ENCODE results near the gene FCMR.

DNA sequence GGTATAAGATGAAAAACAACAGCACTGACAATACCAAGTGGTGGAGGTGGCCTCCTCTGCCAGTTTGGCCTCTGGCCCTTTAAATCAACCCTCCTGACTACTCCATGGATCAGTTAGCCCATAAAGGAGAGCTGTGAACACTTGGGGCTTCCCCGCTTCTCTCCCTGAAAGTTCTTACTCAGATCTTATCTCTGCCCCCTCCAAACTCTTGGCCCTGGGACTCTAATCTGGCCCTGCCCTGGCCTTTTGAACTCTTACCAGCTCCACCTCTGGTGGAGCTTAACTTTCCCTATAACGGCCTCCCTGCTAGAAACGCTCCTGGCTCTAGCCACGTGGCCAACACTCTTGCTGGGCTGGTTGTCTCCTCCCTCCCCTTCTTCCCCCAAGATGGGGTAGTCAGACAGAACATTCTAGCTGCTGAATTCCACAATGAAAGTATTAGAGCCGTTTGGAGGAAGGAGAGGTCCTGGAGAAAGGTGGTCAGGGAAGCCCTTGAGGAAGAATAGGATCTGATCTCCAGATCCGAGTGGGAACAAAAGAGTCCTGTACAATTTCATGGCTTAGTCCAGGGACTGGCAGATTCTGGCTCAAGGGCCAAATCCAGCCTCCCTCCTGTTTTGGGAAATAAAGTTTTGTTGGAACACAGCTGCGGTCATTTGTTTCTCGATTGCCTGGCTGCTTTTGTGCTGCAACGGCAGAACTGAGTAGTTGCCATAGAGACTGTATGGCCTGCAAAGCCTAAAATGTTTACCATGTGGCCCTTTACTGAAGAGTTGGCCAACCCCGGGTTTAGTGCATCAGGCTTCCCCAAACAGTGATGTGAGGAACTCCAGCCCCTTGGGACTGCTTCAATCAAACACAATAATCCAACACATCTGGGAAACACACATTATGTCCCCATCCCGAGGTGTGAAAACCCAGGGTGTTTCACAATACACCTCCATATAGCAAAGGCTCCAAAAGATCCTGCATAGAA, 34.0 kb upstream of the FCMR start:
- TF ChIP-seq, protein P1, sequence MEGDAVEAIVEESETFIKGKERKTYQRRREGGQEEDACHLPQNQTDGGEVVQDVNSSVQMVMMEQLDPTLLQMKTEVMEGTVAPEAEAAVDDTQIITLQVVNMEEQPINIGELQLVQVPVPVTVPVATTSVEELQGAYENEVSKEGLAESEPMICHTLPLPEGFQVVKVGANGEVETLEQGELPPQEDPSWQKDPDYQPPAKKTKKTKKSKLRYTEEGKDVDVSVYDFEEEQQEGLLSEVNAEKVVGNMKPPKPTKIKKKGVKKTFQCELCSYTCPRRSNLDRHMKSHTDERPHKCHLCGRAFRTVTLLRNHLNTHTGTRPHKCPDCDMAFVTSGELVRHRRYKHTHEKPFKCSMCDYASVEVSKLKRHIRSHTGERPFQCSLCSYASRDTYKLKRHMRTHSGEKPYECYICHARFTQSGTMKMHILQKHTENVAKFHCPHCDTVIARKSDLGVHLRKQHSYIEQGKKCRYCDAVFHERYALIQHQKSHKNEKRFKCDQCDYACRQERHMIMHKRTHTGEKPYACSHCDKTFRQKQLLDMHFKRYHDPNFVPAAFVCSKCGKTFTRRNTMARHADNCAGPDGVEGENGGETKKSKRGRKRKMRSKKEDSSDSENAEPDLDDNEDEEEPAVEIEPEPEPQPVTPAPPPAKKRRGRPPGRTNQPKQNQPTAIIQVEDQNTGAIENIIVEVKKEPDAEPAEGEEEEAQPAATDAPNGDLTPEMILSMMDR (IDR thresholded peaks at IDR 0.05; ENCODE audit: borderline replicate concordance, extremely low read depth, low read length, poor library complexity, severe bottlenecking): no peak
- TF ChIP-seq EZH2 (IDR thresholded peaks at IDR 0.05; ENCODE audit: borderline replicate concordance, low read depth, low read length, severe bottlenecking): no peak

Data from DND-41 (cell line).